Naive thymus-derived CD4-positive, alpha-beta T cell (primary cell): Measurements from ENCODE around the gene HECTD2. TPM values are rescaled to one million over a fixed set of nuclear protein-coding genes. Genes with fewer than 3 reads are reported as not detected.

Source experiments
- ATAC-seq: fragments of 150-1000 bp; cut with Tn5 transposase; 2 replicates; pipeline ENCODE4 v1.10.0; 2021; ENCODE audit warnings: mild to moderate bottlenecking, moderate library complexity
- CTCF ChIA-PET: fragments of 350-600 bp; sonication (Branson Sonifier 250); formaldehyde crosslinking; loops from one replicate; lab custom pipeline; 2021; ENCODE audit warnings: antibody characterized with exemption; lab: Charles Lee
- POLR2A ChIA-PET: fragments of 350-600 bp; sonication (Branson Sonifier 250); formaldehyde crosslinking; loops from one replicate; lab custom pipeline; 2021; ENCODE audit warnings: antibody characterized with exemption, inconsistent platforms; lab: Charles Lee
- DNase-seq, 9 donors: peaks; one replicate each; pipeline versions ENCODE4 v3.0.0 to v3.0.0-alpha.2; 2020 to 2022; ENCODE audit warnings: mixed read lengths in 1 of 9
- H3K27ac ChIP-seq: one replicate; pipeline ENCODE4 v1.7.0; 2013; ENCODE audit warnings: mild to moderate bottlenecking, low read depth, low read length, moderate library complexity
- H3K27me3 ChIP-seq, 2 donors: one replicate each; pipeline ENCODE4 v1.7.0; 2013; ENCODE audit warnings: low read length in 2 of 2, mild to moderate bottlenecking in 2 of 2, moderate library complexity in 2 of 2; ENCODE audit not compliant: control insufficient read depth in 2 of 2, insufficient read depth in 2 of 2
- H3K36me3 ChIP-seq, 3 experiments: 1 replicate in 2 of 3; 2 replicates in 1 of 3; pipeline ENCODE4 v1.7.0; 2013; ENCODE audit warnings: low read length in 3 of 3, mild to moderate bottlenecking in 3 of 3, moderate library complexity in 1 of 3; ENCODE audit not compliant: insufficient read depth in 3 of 3, control insufficient read depth in 2 of 3
- H3K4me1 ChIP-seq, 2 donors: one replicate each; pipeline ENCODE4 v1.7.0; 2013; ENCODE audit warnings: low read length in 2 of 2, mild to moderate bottlenecking in 2 of 2, moderate library complexity in 1 of 2; ENCODE audit not compliant: control insufficient read depth in 2 of 2, insufficient read depth in 2 of 2
- H3K4me3 ChIP-seq: 2 replicates; pipeline ENCODE4 v1.7.0; 2013; ENCODE audit warnings: mild to moderate bottlenecking, low read length
- H3K9me3 ChIP-seq, 3 experiments: 1 replicate in 2 of 3; 2 replicates in 1 of 3; pipeline ENCODE4 v1.7.0; 2013; ENCODE audit warnings: low read length in 3 of 3; ENCODE audit not compliant: control insufficient read depth in 2 of 3
- H3K27ac Mint-ChIP-seq, 9 donors: one replicate each; pipeline ENCODE4 v1.8.0; 2020 to 2022; ENCODE audit warnings: mixed read lengths in 9 of 9, mild to moderate bottlenecking in 8 of 9, moderate library complexity in 5 of 9, inconsistent platforms in 2 of 9
- H3K27me3 Mint-ChIP-seq, 5 donors: one replicate each; pipeline ENCODE4 v1.8.0; 2021 to 2022; ENCODE audit warnings: mixed read lengths in 5 of 5, mild to moderate bottlenecking in 1 of 5
- H3K36me3 Mint-ChIP-seq, 5 donors: one replicate each; pipeline ENCODE4 v1.8.0; 2020 to 2022; ENCODE audit warnings: mixed read lengths in 5 of 5, mild to moderate bottlenecking in 3 of 5, inconsistent platforms in 1 of 5
- H3K4me1 Mint-ChIP-seq, 7 donors: one replicate each; pipeline ENCODE4 v1.8.0; 2020 to 2022; ENCODE audit warnings: mixed read lengths in 7 of 7, mild to moderate bottlenecking in 3 of 7, inconsistent platforms in 1 of 7
- H3K4me3 Mint-ChIP-seq, 10 donors: one replicate each; pipeline ENCODE4 v1.8.0; 2020 to 2022; ENCODE audit warnings: mild to moderate bottlenecking in 10 of 10, mixed read lengths in 10 of 10, moderate library complexity in 6 of 10, inconsistent platforms in 2 of 10
- H3K9me3 Mint-ChIP-seq, 11 donors: one replicate each; pipeline ENCODE4 v1.8.0; 2020 to 2022; ENCODE audit warnings: mixed read lengths in 11 of 11, mild to moderate bottlenecking in 4 of 11, inconsistent platforms in 1 of 11, moderate library complexity in 1 of 11
- intact Hi-C, 2 donors: fragments of 100-400 bp; cut with micrococcal nuclease; formaldehyde crosslinking; loops; one replicate each; pipeline ENCODE4 v1.15.1; 2023
- polyA plus RNA-seq, 2 donors: library from polyadenylated mRNA; unstranded; fragments of 300-500 nt; fragmentation: Illumina TruSeq; gene quantifications; one replicate each; pipeline ENCODE4 v1.2.3, GENCODE V29; 2021
- total RNA-seq, 6 experiments: library from RNA in 5 of 6; stranded (reverse) in 5 of 6; gene quantifications; 1 replicate in 5 of 6; 2 replicates in 1 of 6; pipeline ENCODE4 v1.2.3 and lab custom pipeline; 2021 to 2026

HECTD2 gene
- total and polyA plus RNA-seq, 7 experiments from 2014 or later = 0.62 to 4.6 (median 1.5) TPM

DNA sequence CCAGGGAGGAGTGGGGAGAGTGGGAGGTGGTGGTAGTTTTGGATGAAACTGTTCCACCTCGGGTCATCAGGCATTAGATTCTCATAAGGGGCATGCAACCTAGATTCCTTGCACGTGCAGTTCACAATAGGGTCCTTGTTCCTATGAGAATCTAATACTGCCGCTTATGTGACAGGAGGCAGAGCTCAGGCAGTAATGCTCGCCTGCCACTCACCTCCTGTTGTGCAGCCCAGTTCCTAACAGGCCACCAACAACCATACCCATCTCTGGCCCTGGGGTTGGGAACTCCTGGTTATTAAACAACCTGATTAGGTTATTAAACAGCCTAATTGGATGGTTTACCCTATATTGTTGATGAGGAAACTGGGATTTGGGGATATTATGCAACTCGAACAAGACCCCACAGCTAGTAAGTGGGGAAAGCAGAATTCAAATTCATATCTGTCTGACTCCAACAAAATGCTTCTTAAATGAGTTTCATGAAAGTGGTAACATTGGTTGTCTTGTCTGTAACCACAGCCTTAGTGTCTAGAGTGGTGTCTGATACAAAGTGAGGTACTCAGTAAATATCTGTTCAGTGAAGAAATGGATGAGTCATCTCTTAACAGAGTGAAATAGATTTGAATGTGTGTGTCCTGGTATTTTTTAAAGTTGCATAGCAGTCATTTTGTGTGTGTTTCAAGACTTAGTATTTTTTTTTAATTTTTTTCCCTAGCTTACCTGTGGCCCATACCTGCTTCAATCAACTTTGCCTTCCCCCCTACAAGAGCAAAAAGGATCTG lies 101.6 kb downstream of the HECTD2 start:
- ChIA-PET POLR2A (interaction anchor here (0.8 kb wide), 1 partner anchor 202 kb away, joined by 3 read pairs; no protein-coding TSS in a partner anchor), CTCF (no interaction called here)

DNA sequence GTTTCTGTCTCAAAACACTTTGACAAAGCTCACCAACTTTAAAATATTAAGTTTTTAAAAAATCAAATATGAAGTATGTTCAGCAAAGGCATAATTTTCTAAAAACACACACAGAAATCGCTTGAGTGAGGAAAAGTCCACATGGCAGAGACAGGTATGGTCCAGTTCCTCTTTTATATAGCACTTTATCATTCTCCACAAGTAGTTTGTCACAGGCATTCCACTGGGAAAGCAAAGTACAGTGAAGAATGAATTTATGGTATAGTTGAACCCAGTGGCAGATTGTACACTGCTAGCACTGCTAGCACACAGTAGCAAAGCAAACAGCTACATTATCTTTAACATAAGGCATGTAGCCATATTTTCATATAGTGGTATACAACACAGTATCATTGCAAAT lies 102.3 kb downstream of the HECTD2 start:
- H3K4me1 Mint-ChIP-seq = no peaks in the 10 kb centered on the region
- peaks cover 0 to 2% (median 0%) of the 10 kb centered on the region in 11 donors for H3K9me3 Mint-ChIP-seq
- no peaks in the 10 kb centered on the region for H3K36me3 ChIP-seq
- intact Hi-C loops = no loop called here
- ChIA-PET POLR2A (no interaction called here), CTCF (no interaction called here)
- H3K9me3 ChIP-seq = no peaks in the 10 kb centered on the region
- no peak overlapping the region for H3K4me3 Mint-ChIP-seq
- no peak overlapping the region for H3K27ac Mint-ChIP-seq
- H3K27me3 ChIP-seq = no peaks in the 10 kb centered on the region
- no peak overlapping the region for H3K4me3 ChIP-seq
- peaks cover 0 to under 1% (median 0%) of the 10 kb centered on the region in 5 donors for H3K36me3 Mint-ChIP-seq
- DNase-seq (no peak), ATAC-seq (no peak)
- H3K4me1 ChIP-seq = no peaks in the 10 kb centered on the region
- H3K27ac ChIP-seq = no peak overlapping the region
- H3K27me3 Mint-ChIP-seq = no peaks in the 10 kb centered on the region

More for the DNA sequence above, 101.6 kb downstream of the HECTD2 start:
- Mint-ChIP-seq H3K27me3 (no peaks in the 10 kb centered on the region), H3K27ac (no peak overlapping the region), H3K9me3 (no peaks in the 10 kb centered on the region), H3K4me3 (no peak overlapping the region), H3K4me1 (no peaks in the 10 kb centered on the region), H3K36me3 (no peaks in the 10 kb centered on the region)
- intact Hi-C loops = no loop called here
- Histone ChIP-seq H3K4me3 (no peak overlapping the region), H3K4me1 (no peaks in the 10 kb centered on the region), H3K36me3 (no peaks in the 10 kb centered on the region), H3K9me3 (no peaks in the 10 kb centered on the region), H3K27ac (no peak overlapping the region), H3K27me3 (no peaks in the 10 kb centered on the region)
- DNase-seq (no peak), ATAC-seq (no peak)

GRCh38 chr10:91513598-91514424 lies 103.7 kb downstream of the HECTD2 start:
- H3K36me3 Mint-ChIP-seq = peaks cover 0 to 4% (median 0%) of the 10 kb centered on the region in 5 donors
- H3K27me3 ChIP-seq = no peaks in the 10 kb centered on the region
- no peaks in the 10 kb centered on the region for H3K4me1 Mint-ChIP-seq
- intact Hi-C loops = no loop called here
- ChIA-PET CTCF (no interaction called here), POLR2A (no interaction called here)
- no peak overlapping the region for H3K27ac ChIP-seq
- H3K4me3 ChIP-seq = no peak overlapping the region
- H3K9me3 ChIP-seq = no peaks in the 10 kb centered on the region
- H3K4me1 ChIP-seq = no peaks in the 10 kb centered on the region
- ATAC-seq = no peak
- no peaks in the 10 kb centered on the region for H3K36me3 ChIP-seq
- H3K9me3 Mint-ChIP-seq = peaks cover 0 to 7% (median 0%) of the 10 kb centered on the region in 11 donors
- DNase-seq = no peak
- no peak overlapping the region for H3K27ac Mint-ChIP-seq
- H3K4me3 Mint-ChIP-seq = no peak overlapping the region
- no peaks in the 10 kb centered on the region for H3K27me3 Mint-ChIP-seq

DNA sequence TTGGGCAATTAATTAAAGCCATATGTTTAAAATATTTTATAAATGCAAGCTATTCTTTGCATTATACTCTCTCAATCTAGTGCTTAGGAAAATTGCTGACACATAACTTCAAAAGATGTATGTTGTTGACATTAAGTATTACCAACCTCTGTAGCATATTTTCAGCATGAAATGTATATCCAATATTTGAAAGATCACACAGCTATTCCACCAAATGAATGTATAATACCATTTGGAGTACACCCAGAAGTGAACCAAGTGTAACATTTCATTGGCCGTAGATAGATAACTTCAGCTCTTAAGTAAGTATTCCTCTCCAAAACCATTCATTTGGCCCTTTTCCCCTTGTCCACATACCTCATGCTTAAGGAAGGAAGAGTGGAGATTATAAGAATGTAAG lies 104.6 kb downstream of the HECTD2 start:
- H3K4me3 ChIP-seq = no peak overlapping the region
- POLR2A ChIA-PET = no interaction called here
- ATAC-seq (no peak), DNase-seq (no peak)
- intact Hi-C loops = no loop called here
- no peak overlapping the region for H3K4me3 Mint-ChIP-seq
- H3K27me3 Mint-ChIP-seq = peaks cover 0 to 7% (median 0%) of the 10 kb centered on the region in 5 donors
- peaks cover 0 to 7% (median 0%) of the 10 kb centered on the region in 11 donors for H3K9me3 Mint-ChIP-seq
- H3K36me3 ChIP-seq = no peaks in the 10 kb centered on the region
- H3K27ac ChIP-seq = no peak overlapping the region
- no peak overlapping the region for H3K27ac Mint-ChIP-seq
- no peaks in the 10 kb centered on the region for H3K4me1 ChIP-seq
- H3K4me1 Mint-ChIP-seq = no peaks in the 10 kb centered on the region
- peaks cover 0 to 4% (median 0%) of the 10 kb centered on the region in 5 donors for H3K36me3 Mint-ChIP-seq
- no peaks in the 10 kb centered on the region for H3K27me3 ChIP-seq
- CTCF ChIA-PET = no interaction called here
- H3K9me3 ChIP-seq = no peaks in the 10 kb centered on the region

GRCh38 chr10:91517394-91517793 lies 107.2 kb downstream of the HECTD2 start:
- ATAC-seq = no peak
- Histone ChIP-seq H3K4me1 (no peaks in the 10 kb centered on the region), H3K36me3 (no peaks in the 10 kb centered on the region), H3K9me3 (no peaks in the 10 kb centered on the region), H3K27me3 (no peaks in the 10 kb centered on the region), H3K27ac (no peak overlapping the region), H3K4me3 (no peak overlapping the region)
- no peak for DNase-seq
- POLR2A ChIA-PET = no interaction called here
- Mint-ChIP-seq H3K27me3 (peaks cover 0 to 8% (median 0%) of the 10 kb centered on the region in 5 donors), H3K4me3 (no peak overlapping the region), H3K36me3 (peaks cover 0 to 4% (median 0%) of the 10 kb centered on the region in 5 donors), H3K27ac (no peak overlapping the region), H3K4me1 (peaks cover 0 to 2% (median 0%) of the 10 kb centered on the region in 7 donors), H3K9me3 (peaks cover 0 to 7% (median 0%) of the 10 kb centered on the region in 11 donors)
- intact Hi-C loops = no loop called here
- CTCF ChIA-PET = no interaction called here

DNA sequence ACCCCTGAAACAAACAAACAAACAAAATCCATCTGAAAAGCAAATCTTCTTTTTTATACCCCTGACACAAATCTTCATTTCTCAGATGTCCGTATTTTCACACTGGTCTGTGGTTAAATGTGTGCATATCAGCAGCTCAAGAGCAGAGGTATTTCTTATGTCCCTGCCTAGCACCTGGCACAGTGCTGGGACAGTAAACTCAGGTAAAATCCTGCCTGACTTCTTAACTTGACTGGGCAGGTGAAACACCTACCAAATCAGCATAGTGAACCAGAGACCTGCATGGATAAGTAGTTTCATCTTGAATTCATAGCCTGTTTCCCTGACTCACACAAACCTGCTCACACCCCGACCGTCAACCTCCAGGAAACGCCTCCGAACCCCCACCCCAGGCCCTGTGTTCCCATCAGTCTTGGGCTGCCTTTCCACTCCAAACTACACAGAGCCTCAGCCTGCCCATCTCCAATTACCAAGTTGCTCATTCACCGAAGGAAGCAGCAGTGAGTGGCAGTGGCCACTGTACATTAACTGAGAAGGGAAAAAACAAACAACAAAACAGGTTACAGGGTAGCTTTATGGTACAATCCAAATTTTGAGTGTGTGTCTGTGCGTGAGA lies 109.9 kb downstream of the HECTD2 start:
- H3K27ac Mint-ChIP-seq = no peak overlapping the region
- Histone ChIP-seq H3K36me3 (no peaks in the 10 kb centered on the region), H3K4me1 (no peaks in the 10 kb centered on the region), H3K9me3 (no peaks in the 10 kb centered on the region), H3K4me3 (no peak overlapping the region), H3K27me3 (no peaks in the 10 kb centered on the region), H3K27ac (no peak overlapping the region)
- H3K9me3 Mint-ChIP-seq = peaks cover 0 to 7% (median 0%) of the 10 kb centered on the region in 11 donors
- no peak for DNase-seq
- intact Hi-C loops = no loop called here
- peaks cover 0 to 4% (median 0%) of the 10 kb centered on the region in 5 donors for H3K36me3 Mint-ChIP-seq
- CTCF ChIA-PET = no interaction called here
- H3K4me1 Mint-ChIP-seq = peaks cover 0 to 6% (median 0%) of the 10 kb centered on the region in 7 donors
- no peak for ATAC-seq
- H3K27me3 Mint-ChIP-seq = peaks cover 2 to 13% (median 6%) of the 10 kb centered on the region in 5 donors
- POLR2A ChIA-PET = no interaction called here
- no peak overlapping the region for H3K4me3 Mint-ChIP-seq
